GM19455 (cell line): ENCODE results near the gene UBXN6.
A peak's percentile ranks its signal among the peaks of the same experiment; 100 is the strongest.

Experiments
- ATAC-seq: cut with Tn5 transposase; IDR thresholded peaks from one replicate; pipeline ENCODE4 v1.9.1; 2021; ENCODE audit not compliant: unreplicated experiment

UBXN6 gene

GRCh38 chr19:4456843-4457653, 546 bp downstream of the UBXN6 start:
- peak; percentile 9 for ATAC-seq

DNA sequence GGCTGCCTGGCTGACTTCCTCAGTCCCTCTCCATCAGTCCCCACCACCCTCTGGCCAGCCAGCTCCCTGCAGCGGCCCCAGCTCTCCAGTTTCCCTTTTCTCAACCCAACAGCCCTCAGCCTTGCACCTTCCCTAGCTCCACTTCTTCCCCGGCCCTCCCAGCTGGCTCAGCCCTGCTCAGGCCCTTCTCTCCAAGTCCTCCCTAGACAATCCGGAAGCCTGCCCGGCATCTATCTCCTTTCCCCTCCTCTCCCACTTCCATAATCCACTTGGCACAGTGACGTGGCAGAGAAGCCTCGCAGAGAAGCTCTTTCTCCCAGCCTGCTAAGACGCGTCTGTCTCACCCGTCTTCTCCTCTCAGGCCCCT, 1.1 kb downstream of the UBXN6 start:
- ATAC-seq, result no peak

DNA sequence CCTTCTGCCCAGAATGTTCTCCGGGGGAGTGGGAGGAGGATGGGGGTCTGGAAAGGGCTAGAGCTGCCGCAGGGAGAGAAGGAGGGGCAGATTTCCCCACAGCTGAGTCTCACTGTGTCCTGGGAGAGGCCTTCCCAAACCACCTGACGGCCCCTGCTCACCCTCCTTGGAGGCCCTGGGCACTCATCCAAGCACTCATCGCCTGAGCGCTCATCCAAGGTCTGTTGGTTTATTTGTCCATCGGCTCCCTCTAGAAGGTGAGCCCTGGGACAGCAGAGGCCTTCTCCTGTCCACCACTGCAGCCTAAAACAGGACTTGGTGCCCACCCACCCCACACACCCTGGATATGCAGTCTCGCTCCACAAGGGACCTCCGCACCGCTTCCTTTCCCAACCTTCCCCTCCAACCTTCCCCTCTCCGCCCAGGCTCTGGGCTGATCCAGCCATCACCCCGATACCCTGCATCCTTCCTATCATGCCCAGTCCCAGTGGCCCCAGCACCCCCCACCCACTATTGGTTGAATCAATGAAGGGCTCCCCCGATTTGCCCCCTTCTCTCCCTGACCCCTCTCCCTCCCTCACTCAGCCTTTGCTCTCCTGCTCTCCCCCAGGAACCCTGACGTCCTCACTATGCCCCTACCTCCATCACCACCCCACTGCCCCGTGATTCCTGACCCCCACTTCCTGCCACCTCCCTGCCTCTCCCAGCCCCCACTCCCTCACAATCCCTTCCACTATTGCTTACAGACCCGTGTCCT, 1.7 kb downstream of the UBXN6 start:
- ATAC-seq, result no peak

DNA sequence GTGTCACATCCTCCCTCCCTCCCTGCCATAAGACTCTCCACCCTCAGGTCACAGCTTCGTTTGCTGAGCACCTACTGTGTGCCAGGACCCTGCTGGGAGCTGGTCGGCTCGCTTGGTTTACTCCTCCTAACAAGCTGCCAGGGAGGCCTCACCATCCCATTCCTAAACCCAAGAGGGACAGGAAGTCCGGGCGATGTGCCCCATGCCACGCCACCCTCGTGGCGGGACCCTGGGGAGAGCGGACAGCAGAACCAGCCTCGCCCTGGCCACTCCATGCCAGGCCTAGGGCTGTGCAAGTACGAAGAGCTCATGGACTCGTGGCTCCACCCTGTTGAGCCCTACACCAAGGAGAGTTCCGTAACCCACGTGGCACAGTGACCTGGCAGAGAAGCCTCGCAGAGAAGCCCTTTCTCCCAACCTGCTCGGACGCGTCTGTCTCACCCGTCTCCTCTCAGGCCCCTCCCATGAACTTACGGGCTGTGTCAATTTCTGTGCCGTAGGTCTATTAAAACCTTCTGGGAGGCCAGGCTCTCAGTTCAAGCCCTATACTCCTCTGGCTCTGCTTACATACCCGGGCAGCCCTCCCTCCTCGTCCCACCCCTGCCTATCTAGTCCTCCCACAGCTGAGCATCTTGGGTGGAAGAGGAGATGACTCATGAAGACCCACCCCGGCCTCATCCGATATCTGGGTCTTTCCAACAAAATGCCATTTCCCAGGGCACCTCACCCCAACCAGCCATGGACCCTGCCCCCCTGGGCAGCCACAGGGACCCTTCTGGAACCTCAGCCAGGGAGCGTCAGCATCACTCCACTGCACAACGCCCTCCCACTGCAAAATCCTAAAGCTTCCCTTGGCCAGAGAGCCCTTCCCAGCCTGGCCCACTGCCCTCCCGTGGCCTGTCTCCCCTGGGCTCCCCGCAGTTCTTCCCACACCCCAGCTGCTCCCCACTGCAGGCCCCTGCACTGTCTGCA, 2.6 kb downstream of the UBXN6 start:
- ATAC-seq, result no peak

DNA sequence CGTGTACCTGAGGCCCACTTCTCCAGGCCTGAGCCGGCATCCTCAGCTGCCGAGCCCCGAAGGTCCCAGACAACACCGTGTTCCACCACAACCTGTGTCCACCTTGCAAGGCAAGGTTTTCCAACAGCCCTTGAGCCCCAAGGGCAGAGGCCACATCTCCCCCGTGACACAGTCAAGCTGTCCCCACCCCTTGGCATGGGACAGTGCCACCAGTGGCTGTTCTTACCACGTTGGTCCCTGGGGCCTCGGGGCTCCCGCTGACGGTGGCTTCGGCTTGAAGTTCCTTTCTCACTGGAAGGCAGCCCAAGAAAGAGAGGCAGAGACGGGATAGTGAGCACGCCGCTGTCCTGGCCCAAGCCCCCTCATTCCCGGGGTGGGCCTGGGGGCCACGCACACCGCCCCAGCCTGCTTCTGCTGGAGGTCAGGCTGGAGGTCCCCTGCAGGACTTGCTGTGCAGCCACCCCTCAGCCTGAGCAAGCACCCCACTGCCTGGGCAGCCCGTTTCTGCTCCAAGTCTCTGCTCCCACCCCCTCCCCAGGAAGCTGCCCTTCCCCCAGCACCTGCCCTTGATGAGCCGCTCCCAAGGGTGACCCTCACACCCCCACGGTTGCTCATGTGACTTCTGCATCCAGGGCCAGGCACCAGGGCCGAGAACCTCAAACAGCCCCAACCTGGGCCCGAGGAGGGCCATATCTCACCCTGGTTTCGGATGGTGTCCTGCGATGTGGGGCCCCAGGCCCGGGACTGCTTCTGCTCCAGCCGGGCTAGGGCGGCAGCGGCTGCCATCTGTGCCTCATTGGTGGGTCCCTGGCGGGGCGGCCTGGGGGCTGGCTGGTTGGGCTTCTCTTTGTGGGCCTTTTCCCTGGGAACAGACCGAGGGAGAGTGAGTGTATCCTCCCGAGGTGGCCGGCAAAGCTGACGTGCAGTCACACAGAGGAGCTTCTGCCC, 4.1 kb downstream of the UBXN6 start:
- no peak for ATAC-seq

- ATAC-seq, result no peak
These were observed 5.2 kb downstream of the UBXN6 start for GRCh38 chr19:4452230-4452990.

DNA sequence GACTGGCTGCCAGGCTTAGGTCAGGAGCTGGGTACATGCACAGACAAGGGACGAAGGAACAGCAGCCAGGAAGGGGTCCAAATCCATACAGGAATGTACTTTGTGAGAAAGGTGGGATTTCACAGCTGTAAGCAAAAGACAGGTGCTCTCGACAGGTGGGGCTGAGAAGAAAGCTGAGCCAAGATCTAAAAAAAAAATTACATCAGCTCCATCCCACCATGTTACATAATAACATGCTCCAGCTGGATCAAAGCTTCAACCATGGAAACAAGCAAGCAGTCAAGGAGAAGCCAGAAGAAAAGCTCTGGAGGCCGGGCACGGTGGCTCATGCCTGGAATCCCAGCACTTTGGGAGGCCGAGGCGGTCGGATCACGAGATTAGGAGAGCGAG, 8.0 kb downstream of the UBXN6 start:
- ATAC-seq, result no peak

- no peak for ATAC-seq
These were observed 8.5 kb downstream of the UBXN6 start for GRCh38 chr19:4449022-4449638.

- ATAC-seq, result no peak
These were observed 9.2 kb downstream of the UBXN6 start for GRCh38 chr19:4448147-4448985.

- no peak for ATAC-seq
These were observed 10.1 kb downstream of the UBXN6 start for GRCh38 chr19:4447327-4448146.

DNA sequence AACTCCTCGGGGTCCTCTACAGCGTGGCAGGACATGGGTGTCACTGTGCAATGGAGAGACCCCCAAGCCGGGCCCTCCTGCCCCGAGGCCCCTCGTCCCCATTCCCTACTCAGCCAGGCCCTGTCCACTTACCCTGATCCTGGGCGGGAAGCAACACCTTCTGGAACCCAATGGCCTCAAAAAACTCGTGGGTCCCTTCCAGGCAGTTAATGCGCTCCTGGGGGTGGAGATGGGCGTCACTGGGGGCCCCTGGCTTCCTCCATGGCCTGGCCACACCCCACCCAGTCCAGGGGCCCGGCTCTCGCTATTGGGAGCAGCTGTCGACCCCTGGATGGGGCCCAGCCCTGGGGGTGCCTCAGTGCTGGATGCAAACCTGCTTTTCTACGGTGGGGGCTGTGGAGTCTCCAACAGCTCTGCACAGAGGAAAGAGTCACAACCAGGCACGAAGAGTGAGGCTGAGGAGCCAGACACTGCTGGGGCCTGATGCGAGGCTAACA, 10.8 kb downstream of the UBXN6 start:
- ATAC-seq, result no peak

- no peak for ATAC-seq
These were observed 11.5 kb downstream of the UBXN6 start for GRCh38 chr19:4445963-4446703.

DNA sequence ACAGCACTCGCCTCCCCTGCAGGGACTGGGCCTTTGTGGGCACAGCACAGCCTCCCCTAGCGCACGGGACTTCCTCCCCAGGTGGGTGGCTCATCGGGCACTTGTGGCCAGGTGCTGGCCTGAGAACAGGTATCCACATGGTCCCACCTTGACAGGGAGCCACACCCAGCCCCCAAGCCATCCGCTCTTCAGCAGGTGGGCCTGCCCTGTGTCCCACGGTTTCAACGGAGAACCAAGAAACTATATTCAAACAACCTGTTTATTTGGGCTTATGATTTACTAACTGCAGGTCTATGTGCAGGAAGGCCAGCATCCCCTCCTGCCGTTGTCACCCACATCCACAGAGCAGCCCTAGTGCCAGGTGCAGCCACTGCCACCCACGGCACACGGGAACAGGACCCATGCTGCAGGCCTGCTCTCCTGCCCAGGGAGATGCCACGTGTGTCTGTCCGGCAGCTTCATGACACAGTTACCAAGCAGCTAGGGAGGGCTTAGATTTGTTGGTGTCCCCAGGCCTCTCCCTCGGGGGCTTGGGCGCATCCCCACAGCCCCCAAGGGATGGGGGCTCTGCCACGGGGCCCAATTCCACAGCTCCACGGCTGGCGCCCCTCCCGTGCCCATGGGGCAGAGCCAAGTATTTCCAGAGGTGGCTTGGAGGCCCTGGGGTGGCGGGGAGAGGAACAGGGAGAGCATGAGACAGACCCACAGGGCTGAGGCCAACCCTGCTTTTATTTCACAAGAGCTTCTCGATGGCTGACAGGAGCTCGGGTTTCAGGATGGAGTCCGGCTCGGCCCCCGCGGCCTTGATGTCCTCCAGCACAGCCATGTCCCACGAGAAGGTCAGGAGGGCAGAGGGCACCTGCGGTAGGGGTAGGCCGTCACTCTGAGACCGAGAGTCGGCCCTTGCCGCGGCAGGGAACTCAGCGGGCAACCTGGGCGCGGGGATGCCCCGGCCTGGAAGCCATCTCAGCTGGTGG, 12.5 kb downstream of the UBXN6 start:
- no peak for ATAC-seq

GRCh38 chr19:4443966-4444764, 13.4 kb downstream of the UBXN6 start:
- ATAC-seq, result no peak
